ENCODE results near the gene HOMER3. TPM values are rescaled to one million over a fixed set of nuclear protein-coding genes. Genes with fewer than 3 reads are reported as not detected.
A peak's percentile ranks its signal among the peaks of the same experiment; 100 is the strongest.

Gene HOMER3
- 25.0 and 57.7 TPM in 2 replicates for total RNA-seq (2014; rRNA removed; shearing (Covaris generic))

GRCh38 chr19:18940769-18941627, at the start of gene HOMER3:
HOMER3 (minus strand) TSS chr19:18941217; CDS start chr19:18938982, 2,235 bp downstream.
- DNase-seq (ENCODE audit: low spot score): peak; percentile 27
- in situ Hi-C loops (cut with HindIII; ENCODE audit: low sequenced_read_pairs): no loop called here

- in situ Hi-C loops (cut with HindIII; ENCODE audit: low sequenced_read_pairs): no loop called here
- DNase-seq (ENCODE audit: low spot score): no peak
These were observed 49.2 kb upstream of the HOMER3 start for GRCh38 chr19:18990128-18990708.

- no peak for DNase-seq (ENCODE audit: low spot score)
- in situ Hi-C loops (cut with HindIII; ENCODE audit: low sequenced_read_pairs): no loop called here
These were observed 48.3 kb upstream of the HOMER3 start for GRCh38 chr19:18989316-18989715.

- in situ Hi-C loops (cut with HindIII; ENCODE audit: low sequenced_read_pairs): no loop called here
- no peak for DNase-seq (ENCODE audit: low spot score)
These were observed 46.4 kb upstream of the HOMER3 start for GRCh38 chr19:18987456-18987855.

GRCh38 chr19:18985257-18985656, 44.2 kb upstream of the HOMER3 start:
- in situ Hi-C loops (cut with HindIII; ENCODE audit: low sequenced_read_pairs): no loop called here
- DNase-seq (ENCODE audit: low spot score): no peak

- in situ Hi-C loops (cut with HindIII; ENCODE audit: low sequenced_read_pairs): no loop called here
- no peak for DNase-seq (ENCODE audit: low spot score)
These were observed 43.2 kb upstream of the HOMER3 start for GRCh38 chr19:18984251-18984650.

GRCh38 chr19:18982669-18983068, 41.7 kb upstream of the HOMER3 start:
- in situ Hi-C loops (cut with HindIII; ENCODE audit: low sequenced_read_pairs): no loop called here
- no peak for DNase-seq (ENCODE audit: low spot score)

GRCh38 chr19:18980432-18981020, 39.5 kb upstream of the HOMER3 start:
- in situ Hi-C loops (cut with HindIII; ENCODE audit: low sequenced_read_pairs): no loop called here
- no peak for DNase-seq (ENCODE audit: low spot score)

- no peak for DNase-seq (ENCODE audit: low spot score)
- in situ Hi-C loops (cut with HindIII; ENCODE audit: low sequenced_read_pairs): no loop called here
These were observed 37.6 kb upstream of the HOMER3 start for GRCh38 chr19:18978616-18979015.

- in situ Hi-C loops (cut with HindIII; ENCODE audit: low sequenced_read_pairs): no loop called here
These were observed 34.9 kb upstream of the HOMER3 start for GRCh38 chr19:18975869-18976268.

GRCh38 chr19:18975011-18975410, 34.0 kb upstream of the HOMER3 start:
- in situ Hi-C loops (cut with HindIII; ENCODE audit: low sequenced_read_pairs): no loop called here
- DNase-seq (ENCODE audit: low spot score): no peak

More at GRCh38 chr19:18975869-18976268, 34.9 kb upstream of the HOMER3 start:
- DNase-seq (ENCODE audit: low spot score): no peak

- DNase-seq (ENCODE audit: low spot score): no peak
- in situ Hi-C loops (cut with HindIII; ENCODE audit: low sequenced_read_pairs): no loop called here
These were observed 31.8 kb upstream of the HOMER3 start for GRCh38 chr19:18972851-18973250.

GRCh38 chr19:18972301-18972811, 31.3 kb upstream of the HOMER3 start:
- no peak for DNase-seq (ENCODE audit: low spot score)
- in situ Hi-C loops (cut with HindIII; ENCODE audit: low sequenced_read_pairs): no loop called here

- in situ Hi-C loops (cut with HindIII; ENCODE audit: low sequenced_read_pairs): no loop called here
- DNase-seq (ENCODE audit: low spot score): no peak
These were observed 29.1 kb upstream of the HOMER3 start for GRCh38 chr19:18969931-18970659.

GRCh38 chr19:18967358-18968146, 26.5 kb upstream of the HOMER3 start:
- in situ Hi-C loops (cut with HindIII; ENCODE audit: low sequenced_read_pairs): no loop called here
- no peak for DNase-seq (ENCODE audit: low spot score)

- DNase-seq (ENCODE audit: low spot score): no peak
- in situ Hi-C loops (cut with HindIII; ENCODE audit: low sequenced_read_pairs): no loop called here
These were observed 25.3 kb upstream of the HOMER3 start for GRCh38 chr19:18966307-18966706.

- in situ Hi-C loops (cut with HindIII; ENCODE audit: low sequenced_read_pairs): no loop called here
- DNase-seq (ENCODE audit: low spot score): no peak
These were observed 23.1 kb upstream of the HOMER3 start for GRCh38 chr19:18964121-18964520.

GRCh38 chr19:18961767-18962620, 21.0 kb upstream of the HOMER3 start:
- in situ Hi-C loops (cut with HindIII; ENCODE audit: low sequenced_read_pairs): no loop called here
- no peak for DNase-seq (ENCODE audit: low spot score)

Measured in G401 (cell line).